ENCODE measurements around the gene SLC25A24. TPM values are rescaled to one million over a fixed set of nuclear protein-coding genes. Genes with fewer than 3 reads are reported as not detected.

Gene SLC25A24
- total and polyA plus RNA-seq, 12 donors: 6.3 to 21.5 (median 13.3) TPM

DNA sequence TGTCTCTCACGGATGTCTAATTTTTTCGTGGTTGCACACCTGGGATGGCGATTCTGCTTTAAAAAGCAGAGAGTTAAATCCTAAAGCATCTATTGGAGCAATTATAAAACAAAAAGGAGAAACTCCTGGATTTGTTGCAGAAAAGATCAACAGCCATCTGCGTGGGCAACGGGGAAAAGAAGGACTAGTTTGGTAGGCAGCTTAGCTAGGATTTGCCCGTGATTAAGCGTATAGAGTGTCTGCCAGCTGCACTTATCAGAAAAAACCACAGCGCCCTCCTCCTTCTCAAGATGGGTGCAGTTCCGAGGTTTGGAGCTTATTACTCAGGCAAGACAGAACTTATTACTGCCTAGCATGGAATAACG is 526 bp upstream of the SLC25A24 start:
- TF ChIP-seq CTCF (IDR thresholded peaks at IDR 0.05): peak in 6 of 9 donors; percentile 7 to 49 (median 40)
- Histone ChIP-seq H3K27ac (peak overlapping the region; percentile 61 to 99 (median 96)), H3K27me3 (no peaks in the 10 kb centered on the region), H3K4me3 (peak overlapping the region; percentile 61 to 98 (median 86)), H3K36me3 (peaks cover 0 to 17% (median 4%) of the 10 kb centered on the region in 9 donors), H3K9me3 (peaks cover 0 to 13% (median 0%) of the 10 kb centered on the region in 11 donors), H3K4me1 (peaks cover 0 to 38% (median 30%) of the 10 kb centered on the region in 9 donors)
- 3 to 4% methylated on average over 10 of the region's 10 CpGs for WGBS, 2 donors
- DNase-seq (peak in 1 of 2 donors; percentile 33), ATAC-seq (peak in 7 of 8 donors; percentile 9 to 72 (median 61))
- intact Hi-C loops (cut with DNase I): no loop called here

- Histone ChIP-seq H3K4me1 (peaks cover 0 to 46% (median 30%) of the 10 kb centered on the region in 9 donors), H3K36me3 (peaks cover 0 to 32% (median 4%) of the 10 kb centered on the region in 9 donors), H3K9me3 (peaks cover 0 to 4% (median 0%) of the 10 kb centered on the region in 11 donors), H3K27ac (peak overlapping the region; percentile 61 to 99 (median 96)), H3K4me3 (peak overlapping the region; percentile 63 to 98 (median 86)), H3K27me3 (no peaks in the 10 kb centered on the region)
- ATAC-seq (peak; percentile 7 to 73 (median 50)), DNase-seq (peak in 1 of 2 donors; percentile 17)
- 2 to 3% methylated on average over 9 of the region's 9 CpGs for WGBS, 2 donors
- TF ChIP-seq CTCF (IDR thresholded peaks at IDR 0.05): no peak
- intact Hi-C loops (cut with DNase I): no loop called here
Observed at GRCh38 chr1:108199201-108199691, 897 bp downstream of the SLC25A24 start.

GRCh38 chr1:108194051-108194450 is 6.1 kb downstream of the SLC25A24 start:
- intact Hi-C loops (cut with DNase I): no loop called here
- peaks cover 0 to 50% (median 4%) of the 10 kb centered on the region in 9 donors for H3K36me3 ChIP-seq
- H3K27me3 ChIP-seq: no peaks in the 10 kb centered on the region
- H3K27ac ChIP-seq: no peak overlapping the region
- DNase-seq (no peak), ATAC-seq (peak in 1 of 8 donors; percentile 36)
- H3K4me1 ChIP-seq: peaks cover 0 to 48% (median 23%) of the 10 kb centered on the region in 9 donors
- 90% methylated on average over 1 of the region's 1 CpG for WGBS, 2 donors
- TF ChIP-seq CTCF (IDR thresholded peaks at IDR 0.05): no peak
- H3K9me3 ChIP-seq: peaks cover 0 to 18% (median 0%) of the 10 kb centered on the region in 11 donors
- no peak overlapping the region for H3K4me3 ChIP-seq

DNA sequence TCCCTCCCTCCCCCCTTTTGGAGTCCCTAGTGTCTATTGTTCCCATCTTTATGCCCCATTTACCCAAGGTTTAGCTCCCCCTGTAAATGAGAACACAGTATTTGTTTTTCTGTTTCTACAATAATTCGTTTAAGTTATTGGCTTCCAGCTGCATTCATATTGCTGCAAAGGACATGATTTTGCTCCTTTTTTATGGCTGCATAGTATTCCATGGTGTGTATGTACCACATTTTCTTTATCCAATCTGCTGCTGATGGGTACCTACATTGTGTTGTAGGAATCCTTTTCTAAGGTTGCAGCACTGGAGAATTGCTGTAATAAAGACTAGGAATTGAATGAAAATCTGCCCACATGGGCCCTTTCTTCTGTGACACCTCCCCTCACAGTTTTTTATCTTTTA is 6.8 kb downstream of the SLC25A24 start:
- intact Hi-C loops (cut with DNase I): no loop called here
- Histone ChIP-seq H3K27ac (no peak overlapping the region), H3K9me3 (peaks cover 0 to 18% (median 0%) of the 10 kb centered on the region in 11 donors), H3K36me3 (peaks cover 0 to 50% (median 4%) of the 10 kb centered on the region in 9 donors), H3K4me1 (peaks cover 0 to 41% (median 16%) of the 10 kb centered on the region in 9 donors), H3K27me3 (no peaks in the 10 kb centered on the region), H3K4me3 (no peak overlapping the region)
- TF ChIP-seq CTCF (IDR thresholded peaks at IDR 0.05): no peak
- WGBS, 2 donors: 95 to 100% methylated on average over 1 of the region's 1 CpG
- DNase-seq (no peak), ATAC-seq (no peak)

All from heart right ventricle (tissue), 16 donors.